ENCODE measurements around the gene WDR53.
"Not testable (repeated sequence)": the region's sequence is repeated elsewhere in the genome, so short reads cannot be mapped to it uniquely, and the experiment has no call there.

The WDR53 gene

DNA sequence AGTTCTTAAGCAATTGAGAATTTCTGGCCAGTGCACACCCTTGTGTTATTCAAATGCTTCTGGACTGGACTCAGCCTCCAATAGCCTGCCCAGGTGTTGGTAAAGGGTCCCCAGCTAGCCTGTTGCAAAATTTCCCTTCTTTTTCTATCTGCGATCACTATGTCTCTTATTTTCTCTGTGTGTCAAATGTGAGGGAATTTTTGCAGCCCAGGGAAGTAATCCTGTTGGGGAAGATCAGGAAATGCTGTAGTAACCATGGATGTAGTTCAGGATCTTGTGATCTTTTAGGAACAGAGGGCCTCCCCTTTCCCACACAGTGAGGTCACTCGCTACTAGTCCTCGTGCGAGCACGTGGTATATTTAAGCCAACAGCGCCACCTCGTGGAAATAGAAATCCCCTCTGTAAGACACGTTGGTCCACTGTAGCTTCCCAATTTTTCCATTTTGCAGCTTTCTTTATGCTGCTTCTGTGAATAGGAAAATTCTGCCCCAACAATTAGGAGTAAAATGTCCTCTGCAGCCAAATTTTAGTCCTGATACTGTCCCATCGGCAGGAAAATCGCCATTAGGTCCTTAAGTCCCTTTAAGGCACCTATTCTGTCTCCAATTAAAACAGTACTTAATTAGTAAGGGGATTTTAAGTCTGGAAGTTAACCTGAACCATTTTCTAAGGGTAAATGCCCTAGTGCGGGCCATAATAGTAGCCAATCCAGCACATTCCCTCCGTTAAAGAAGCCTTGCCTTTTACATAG lies 49.2 kb downstream of the WDR53 start:
- peak; percentile 69 for DNase-seq (ENCODE audit: low read depth, low spot score)

DNA sequence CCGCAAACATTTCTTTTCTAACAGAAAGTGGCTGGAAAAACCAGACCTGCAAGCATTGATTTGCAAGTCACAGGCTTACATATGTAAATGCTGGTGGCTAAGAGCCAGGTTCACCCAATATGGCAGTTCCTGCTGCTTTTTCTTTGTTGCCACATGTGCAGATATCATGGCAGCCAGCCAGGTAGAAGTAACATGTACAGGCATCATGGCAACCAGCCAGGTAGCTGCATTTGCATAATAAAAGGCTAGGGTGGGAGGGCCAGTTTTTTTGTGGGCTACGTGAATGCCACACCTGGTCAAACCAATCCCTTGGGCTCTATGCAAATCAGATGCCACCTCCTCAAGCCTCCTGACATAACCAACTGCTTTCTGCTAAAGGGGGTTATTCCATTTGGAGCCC lies 50.4 kb downstream of the WDR53 start:
- DNase-seq (ENCODE audit: low read depth, low spot score): no peak

GRCh38 chr3:196517162-196517800 lies 51.1 kb downstream of the WDR53 start:
- no peak for DNase-seq (ENCODE audit: low read depth, low spot score)

GRCh38 chr3:196514913-196515621 lies 53.3 kb downstream of the WDR53 start, which contains the start of gene SMCO1:
Gene SMCO1 (minus strand): TSS chr3:196515346. CDS start chr3:196515209, 137 bp downstream.
- no peak for DNase-seq (ENCODE audit: low read depth, low spot score)

DNA sequence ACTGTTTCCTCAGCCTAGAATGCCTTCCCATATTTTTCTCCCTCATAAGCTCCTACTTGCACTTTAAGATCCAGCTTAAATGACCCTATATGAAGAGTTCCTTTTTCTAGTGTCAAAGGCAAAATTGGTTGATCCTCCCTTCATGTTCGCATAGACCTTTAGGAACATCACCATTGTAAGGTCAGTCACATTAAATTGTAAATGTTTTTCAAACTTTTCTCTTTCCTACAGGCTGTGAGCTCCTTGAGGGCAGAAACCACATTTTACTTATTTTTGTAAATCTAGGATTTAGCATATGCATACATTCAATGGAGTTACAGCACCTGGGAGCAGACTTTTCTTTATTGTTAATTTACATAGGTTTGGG lies 54.0 kb downstream of the WDR53 start:
- no peak for DNase-seq (ENCODE audit: low read depth, low spot score)

- DNase-seq (ENCODE audit: low read depth, low spot score): peak; percentile 45
These were observed 54.5 kb downstream of the WDR53 start for GRCh38 chr3:196513697-196514349.

DNA sequence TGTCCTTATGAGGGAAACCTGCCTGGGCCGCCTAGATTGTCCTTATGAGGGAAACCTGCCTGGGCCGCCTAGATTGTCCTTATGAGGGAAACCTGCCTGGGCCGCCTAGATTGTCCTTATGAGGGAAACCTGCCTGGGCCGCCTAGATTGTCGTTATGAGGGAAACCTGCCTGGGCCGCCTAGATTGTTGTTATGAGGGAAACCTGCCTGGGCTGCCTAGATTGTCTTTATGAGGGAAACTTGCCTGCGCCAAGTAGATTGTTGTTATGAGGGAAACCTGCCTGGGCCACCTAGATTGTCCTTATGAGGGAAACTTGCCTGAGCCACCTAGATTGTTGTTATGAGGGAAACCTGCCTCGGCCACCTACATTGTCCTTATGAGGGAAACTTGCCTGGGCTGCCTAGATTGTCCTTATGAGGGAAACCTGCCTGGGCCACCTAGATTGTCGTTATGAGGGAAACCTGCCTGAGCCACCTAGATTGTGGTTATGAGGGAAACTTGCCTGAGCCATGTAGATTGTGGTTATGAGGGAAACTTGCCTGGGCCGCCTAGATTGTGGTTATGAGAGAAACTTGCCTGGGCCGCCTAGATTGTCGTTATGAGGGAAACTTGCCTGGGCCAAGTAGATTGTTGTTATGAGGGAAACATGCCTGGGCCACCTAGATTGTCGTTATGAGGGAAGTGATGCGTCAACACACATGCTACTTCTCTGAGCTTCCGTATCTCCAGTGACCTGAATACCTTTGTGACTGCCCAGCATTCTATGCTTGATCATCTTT lies 56.5 kb downstream of the WDR53 start:
- not testable (repeated sequence) for DNase-seq (ENCODE audit: low read depth, low spot score)

- DNase-seq (ENCODE audit: low read depth, low spot score): not testable (repeated sequence)
These were observed 57.2 kb downstream of the WDR53 start for GRCh38 chr3:196511108-196511507.

DNA sequence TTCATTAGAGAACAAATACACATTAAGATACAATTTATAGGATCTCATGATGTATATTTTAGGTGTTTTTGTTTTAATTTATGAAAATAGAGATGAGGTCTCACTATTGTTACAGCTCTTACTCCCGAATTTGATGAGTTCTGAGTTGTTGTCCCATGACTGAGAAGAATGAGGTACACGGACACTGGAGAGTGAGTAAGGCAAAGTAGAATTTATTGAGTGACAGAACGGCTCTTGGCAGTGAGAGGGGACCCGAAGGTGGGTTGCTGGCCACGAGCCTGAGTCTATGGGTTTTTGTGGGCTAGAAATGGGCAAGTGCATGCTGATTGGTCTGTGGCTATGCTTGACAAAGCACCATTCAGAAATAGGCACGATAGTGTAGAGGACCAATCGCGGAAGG lies 61.7 kb downstream of the WDR53 start:
- no peak for DNase-seq (ENCODE audit: low read depth, low spot score)

DNA sequence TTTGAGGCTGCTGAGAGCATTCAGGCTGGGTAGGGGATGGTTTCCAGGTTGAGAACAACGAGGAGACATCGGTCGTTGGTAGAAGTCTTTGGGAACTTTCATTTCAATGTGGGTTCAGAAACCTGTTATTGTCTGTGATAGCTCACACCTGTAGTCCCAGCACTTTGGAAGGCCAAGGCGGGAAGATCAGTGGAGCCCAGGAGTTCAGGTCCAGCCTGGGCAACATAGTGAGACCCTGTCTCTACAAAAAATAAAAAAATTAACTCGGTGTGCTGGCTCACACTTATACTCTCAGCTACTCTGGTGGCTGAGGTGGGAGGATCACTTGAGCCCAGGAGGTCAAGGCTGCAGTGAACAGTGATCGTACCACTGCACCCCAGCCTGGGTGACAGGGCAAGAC lies 63.8 kb downstream of the WDR53 start:
- no peak for DNase-seq (ENCODE audit: low read depth, low spot score)

Measured in astrocyte of the hippocampus (primary cell).